Panc1 (cell line): Measurements from ENCODE around the gene SAPCD1. TPM values are rescaled to one million over a fixed set of nuclear protein-coding genes. Genes with fewer than 3 reads are reported as not detected.

Experiments
- ATAC-seq: fragments of 200-7000 bp; cut with Tn5 transposase; 2 replicates; pipeline ENCODE4 v1.9.1; 2020; ENCODE audit warnings: mild to moderate bottlenecking, moderate library complexity
- BruUV-seq: library from RNA; stranded (reverse); fragments of 400-500 nt; replicated peaks from 2 replicates; lab custom pipeline; 2021; lab: Mats Ljungman, UMichigan
- CTCF ChIA-PET: fragments of 300-600 bp; sonication (Branson Sonifier 250); formaldehyde crosslinking; loops from one replicate; lab custom pipeline; 2022; ENCODE audit warnings: antibody characterized with exemption; lab: Charles Lee
- POLR2A ChIA-PET: fragments of 300-600 bp; sonication (Branson Sonifier 250); formaldehyde crosslinking; loops from one replicate; lab custom pipeline; 2022; ENCODE audit warnings: antibody characterized with exemption; lab: Charles Lee
- DNase-seq: peaks from one replicate; pipeline ENCODE4 v3.0.0-alpha.2; 2010; ENCODE audit warnings: low read depth, low spot score
- H3K27ac ChIP-seq: 2 replicates; pipeline ENCODE4 v1.5.1; 2011; ENCODE audit warnings: mild to moderate bottlenecking, low read length, inconsistent platforms
- H3K27me3 ChIP-seq: fragments of 200-500 bp; sonication (Bioruptor generic); 2 replicates; pipeline ENCODE4 v1.6.0; 2014; ENCODE audit warnings: low read length, inconsistent platforms; ENCODE audit not compliant: control insufficient read depth, insufficient read depth
- H3K36me3 ChIP-seq: fragments of 200-500 bp; sonication (Bioruptor generic); 2 replicates; pipeline ENCODE4 v1.5.1; 2014; ENCODE audit warnings: inconsistent platforms, mild to moderate bottlenecking, low read length, moderate library complexity; ENCODE audit not compliant: control insufficient read depth, insufficient read depth
- H3K4me1 ChIP-seq: 2 replicates; pipeline ENCODE4 v1.5.1; 2011; ENCODE audit warnings: inconsistent platforms, mild to moderate bottlenecking, low read length, moderate library complexity; ENCODE audit not compliant: control insufficient read depth, insufficient read depth
- H3K4me3 ChIP-seq, 2 experiments: 2 replicates each; pipeline ENCODE4 v1.5.1; 2011 to 2012; ENCODE audit warnings: low read depth in 2 of 2, low read length in 2 of 2, mild to moderate bottlenecking in 2 of 2, inconsistent platforms in 1 of 2, moderate library complexity in 1 of 2
- H3K9me3 ChIP-seq: fragments of 200-500 bp; sonication (Bioruptor generic); 2 replicates; pipeline ENCODE4 v1.5.1; 2014; ENCODE audit warnings: low read depth, mild to moderate bottlenecking, inconsistent platforms, low read length, moderate library complexity; ENCODE audit not compliant: control insufficient read depth, insufficient read depth
- POLR2AphosphoS5 ChIP-seq: IDR thresholded peaks from 2 replicates; pipeline ENCODE4 v1.6.1; 2012; ENCODE audit warnings: mild to moderate bottlenecking, low read depth, low read length, moderate library complexity
- SIN3A ChIP-seq: IDR thresholded peaks from 2 replicates; pipeline ENCODE4 v1.6.1; 2012; ENCODE audit warnings: low read depth, mild to moderate bottlenecking, low read length, moderate library complexity, borderline replicate concordance; ENCODE audit not compliant: insufficient read depth
- TCF7L2 ChIP-seq: IDR thresholded peaks from 2 replicates; pipeline ENCODE4 v1.6.1; 2011; ENCODE audit warnings: mild to moderate bottlenecking, low read depth, low read length, inconsistent platforms
- in situ Hi-C: cut with HindIII; loops from 2 replicates; pipeline ENCODE4 v1.10.0; 2016; ENCODE audit warnings: low sequenced_read_pairs, low pct_unique_long_range_greater_than_20kb
- intact Hi-C: fragments of 100-400 bp; cut with micrococcal nuclease; formaldehyde crosslinking; loops from one replicate; pipeline ENCODE4 v1.10.0; 2022; ENCODE audit not compliant: unreplicated experiment
- total RNA-seq: library from RNA; stranded (reverse); gene quantifications from one replicate; pipeline ENCODE4 v1.2.1, GENCODE V29; 2021; ENCODE audit not compliant: unreplicated experiment
- TF ChIP-seq, protein P1 (sequence below), 2 experiments: IDR thresholded peaks; 2 replicates each; pipeline ENCODE4 v1.6.1; 2011 to 2012; ENCODE audit warnings: low read depth in 2 of 2, control low read depth in 1 of 2, low read length in 1 of 2, mild to moderate bottlenecking in 1 of 2, moderate library complexity in 1 of 2; ENCODE audit not compliant: insufficient read depth in 1 of 2
- TF ChIP-seq, protein P2 (sequence below): fragments of 450-650 bp; IDR thresholded peaks from 2 replicates; pipeline ENCODE4 v1.5.1; 2017; ENCODE audit warnings: mild to moderate bottlenecking

The SAPCD1 gene
- total RNA-seq, 1 experiment from 2014 or later: 6.3 TPM

DNA sequence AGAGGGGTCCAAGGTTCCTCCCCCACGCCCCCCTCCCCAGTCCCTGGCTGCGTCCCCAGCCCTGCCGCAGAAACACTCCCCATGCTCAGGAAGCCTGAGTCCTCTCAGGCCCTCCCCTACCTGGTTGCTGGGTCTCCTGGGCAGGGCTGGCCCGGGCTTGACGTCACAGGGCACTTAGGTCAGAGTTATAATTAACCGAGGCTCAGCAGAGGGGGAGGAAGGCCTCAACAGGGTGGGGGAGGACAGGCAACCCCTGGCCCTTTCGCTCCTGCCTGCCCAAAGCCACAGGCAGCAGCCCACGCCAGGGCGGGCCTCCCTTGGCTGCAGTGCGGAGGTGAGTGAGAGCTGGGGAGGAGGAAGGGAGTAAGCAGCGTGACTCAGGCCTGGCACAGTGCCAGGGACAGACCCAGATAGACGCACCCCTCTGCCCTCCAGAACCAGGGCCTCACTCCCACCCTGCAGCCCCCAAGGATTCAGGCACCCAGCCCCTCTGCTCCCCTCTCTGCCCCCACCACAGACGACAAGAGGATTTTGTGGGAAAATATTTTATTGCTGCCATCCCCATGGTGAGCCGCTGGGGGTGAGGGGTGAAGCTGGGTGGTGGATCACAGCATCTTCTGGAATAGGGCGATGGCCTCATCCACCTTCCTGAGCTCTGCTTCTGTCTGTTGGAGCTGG lies 14.7 kb downstream of the SAPCD1 start, which contains the start of gene VWA7:
Gene VWA7 (minus strand): TSS at position 340 of the 678 bp plus-strand sequence. CDS start 549 bp downstream, outside the sequence.
- in situ Hi-C loops (no loop called here), intact Hi-C loops (loop anchor here (10.0 kb wide), 1 partner anchor 48 kb away; the partner anchor contains the start of gene HSPA1B)
- TF ChIP-seq POLR2AphosphoS5 (peak; percentile 87), SIN3A (peak; percentile 80; the same call in 1 of the 2 replicates), TCF7L2 (no peak)
- ATAC-seq (peak; percentile 79), DNase-seq (no peak)
- peaks cover 31% of the 10 kb centered on the region for H3K4me1 ChIP-seq
- BruUV-seq: no TSS peak
- H3K27me3 ChIP-seq: no peaks in the 10 kb centered on the region
- H3K36me3 ChIP-seq: no peaks in the 10 kb centered on the region
- H3K4me3 ChIP-seq: peak within 1 kb of the TSS in 1 of 2 experiments; percentile 3; a peak in 1 of 4 replicates
- CTCF ChIA-PET: interaction anchor here (1.3 kb wide), 1 partner anchor 14 kb away, joined by 3 read pairs; no protein-coding TSS in a partner anchor
- POLR2A ChIA-PET: interaction anchor here (0.6 to 1.2 kb wide), 2 partner anchors 14 to 139 kb away, joined by 4 to 11 read pairs; no protein-coding TSS in a partner anchor
- peak within 1 kb of the TSS; percentile 74 for H3K27ac ChIP-seq
- no peaks in the 10 kb centered on the region for H3K9me3 ChIP-seq

DNA sequence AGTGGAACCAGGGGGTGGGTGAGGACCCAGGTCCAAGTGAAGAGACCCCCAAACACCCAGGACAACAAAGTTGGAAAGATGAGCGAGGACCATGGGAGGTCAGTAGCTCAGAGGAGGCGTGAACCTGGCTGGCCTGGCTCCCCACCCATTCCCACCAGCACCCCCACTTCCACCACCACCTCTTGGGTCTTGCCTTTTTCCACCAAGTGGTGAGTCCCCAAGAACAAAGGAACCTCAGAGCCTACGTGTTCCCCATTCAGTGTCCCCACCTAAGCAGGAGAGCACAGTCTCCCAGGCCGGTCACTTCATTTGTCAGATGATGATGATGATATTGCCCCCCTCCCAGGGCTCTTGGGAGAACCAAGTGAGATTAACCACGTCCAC lies 15.2 kb downstream of the SAPCD1 start:
- no peak for ATAC-seq
- no peak overlapping the region for H3K4me3 ChIP-seq
- no peaks in the 10 kb centered on the region for H3K9me3 ChIP-seq
- H3K36me3 ChIP-seq: no peaks in the 10 kb centered on the region
- no TSS peak for BruUV-seq
- CTCF ChIA-PET: interaction anchor here (0.6 to 1.3 kb wide), 2 partner anchors 9 to 14 kb away, joined by 3 to 10 read pairs; no protein-coding TSS in a partner anchor
- H3K27ac ChIP-seq: peak overlapping the region; percentile 74
- intact Hi-C loops (loop anchor here (10.0 kb wide), 1 partner anchor 47 kb away; the partner anchor contains the start of gene HSPA1B), in situ Hi-C loops (no loop called here)
- peaks cover 31% of the 10 kb centered on the region for H3K4me1 ChIP-seq
- POLR2A ChIA-PET: interaction anchor here (1.2 kb wide), 1 partner anchor 13 kb away, joined by 4 read pairs; no protein-coding TSS in a partner anchor
- H3K27me3 ChIP-seq: no peaks in the 10 kb centered on the region
- TF ChIP-seq, protein P1, sequence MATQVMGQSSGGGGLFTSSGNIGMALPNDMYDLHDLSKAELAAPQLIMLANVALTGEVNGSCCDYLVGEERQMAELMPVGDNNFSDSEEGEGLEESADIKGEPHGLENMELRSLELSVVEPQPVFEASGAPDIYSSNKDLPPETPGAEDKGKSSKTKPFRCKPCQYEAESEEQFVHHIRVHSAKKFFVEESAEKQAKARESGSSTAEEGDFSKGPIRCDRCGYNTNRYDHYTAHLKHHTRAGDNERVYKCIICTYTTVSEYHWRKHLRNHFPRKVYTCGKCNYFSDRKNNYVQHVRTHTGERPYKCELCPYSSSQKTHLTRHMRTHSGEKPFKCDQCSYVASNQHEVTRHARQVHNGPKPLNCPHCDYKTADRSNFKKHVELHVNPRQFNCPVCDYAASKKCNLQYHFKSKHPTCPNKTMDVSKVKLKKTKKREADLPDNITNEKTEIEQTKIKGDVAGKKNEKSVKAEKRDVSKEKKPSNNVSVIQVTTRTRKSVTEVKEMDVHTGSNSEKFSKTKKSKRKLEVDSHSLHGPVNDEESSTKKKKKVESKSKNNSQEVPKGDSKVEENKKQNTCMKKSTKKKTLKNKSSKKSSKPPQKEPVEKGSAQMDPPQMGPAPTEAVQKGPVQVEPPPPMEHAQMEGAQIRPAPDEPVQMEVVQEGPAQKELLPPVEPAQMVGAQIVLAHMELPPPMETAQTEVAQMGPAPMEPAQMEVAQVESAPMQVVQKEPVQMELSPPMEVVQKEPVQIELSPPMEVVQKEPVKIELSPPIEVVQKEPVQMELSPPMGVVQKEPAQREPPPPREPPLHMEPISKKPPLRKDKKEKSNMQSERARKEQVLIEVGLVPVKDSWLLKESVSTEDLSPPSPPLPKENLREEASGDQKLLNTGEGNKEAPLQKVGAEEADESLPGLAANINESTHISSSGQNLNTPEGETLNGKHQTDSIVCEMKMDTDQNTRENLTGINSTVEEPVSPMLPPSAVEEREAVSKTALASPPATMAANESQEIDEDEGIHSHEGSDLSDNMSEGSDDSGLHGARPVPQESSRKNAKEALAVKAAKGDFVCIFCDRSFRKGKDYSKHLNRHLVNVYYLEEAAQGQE (IDR thresholded peaks at IDR 0.05; ENCODE audit: insufficient read depth in 1 of 2, low read depth in 2 of 2, low read length in 1 of 2): no peak
- TF ChIP-seq POLR2AphosphoS5: no peak
- TF ChIP-seq SIN3A: no peak
- no peak for TF ChIP-seq TCF7L2
- no peak for DNase-seq

DNA sequence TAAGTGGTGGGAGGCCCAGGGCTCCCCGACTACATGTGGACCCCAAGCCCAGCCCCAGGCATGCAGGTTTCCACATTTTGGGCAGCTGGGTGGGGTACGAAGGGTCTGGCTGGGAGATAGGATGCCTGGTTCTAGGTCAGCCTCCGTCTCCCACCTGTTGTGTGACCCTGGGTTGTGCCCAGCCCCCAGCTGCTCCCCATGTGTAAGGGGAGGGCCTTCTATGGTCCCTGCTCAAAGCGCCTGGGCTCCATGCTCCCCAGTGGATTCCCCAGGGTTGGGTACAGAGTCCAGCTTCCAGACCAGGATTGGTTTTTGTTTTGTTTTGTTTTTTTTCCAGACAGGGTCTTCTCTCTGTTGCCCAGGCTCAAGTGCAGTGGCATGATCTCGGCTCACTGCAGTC lies 15.7 kb downstream of the SAPCD1 start:
- ATAC-seq: no peak
- H3K4me3 ChIP-seq: no peak overlapping the region
- peak overlapping the region; percentile 74 for H3K27ac ChIP-seq
- ChIA-PET CTCF (interaction anchor here (0.6 to 1.3 kb wide), 2 partner anchors 9 to 13 kb away, joined by 3 to 10 read pairs; no protein-coding TSS in a partner anchor), POLR2A (interaction anchor here (0.6 to 1.2 kb wide), 2 partner anchors 13 to 17 kb away, joined by 4 to 6 read pairs; no protein-coding TSS in a partner anchor)
- no peak for DNase-seq
- in situ Hi-C loops (no loop called here), intact Hi-C loops (loop anchor here (10.0 kb wide), 1 partner anchor 47 kb away; the partner anchor contains the start of gene HSPA1B)
- no peak for TF ChIP-seq SIN3A
- TF ChIP-seq TCF7L2: no peak
- TF ChIP-seq, protein P1 (IDR thresholded peaks at IDR 0.05; ENCODE audit: insufficient read depth in 1 of 2, low read depth in 2 of 2, low read length in 1 of 2): no peak
- TF ChIP-seq POLR2AphosphoS5: no peak
- TF ChIP-seq, protein P2, sequence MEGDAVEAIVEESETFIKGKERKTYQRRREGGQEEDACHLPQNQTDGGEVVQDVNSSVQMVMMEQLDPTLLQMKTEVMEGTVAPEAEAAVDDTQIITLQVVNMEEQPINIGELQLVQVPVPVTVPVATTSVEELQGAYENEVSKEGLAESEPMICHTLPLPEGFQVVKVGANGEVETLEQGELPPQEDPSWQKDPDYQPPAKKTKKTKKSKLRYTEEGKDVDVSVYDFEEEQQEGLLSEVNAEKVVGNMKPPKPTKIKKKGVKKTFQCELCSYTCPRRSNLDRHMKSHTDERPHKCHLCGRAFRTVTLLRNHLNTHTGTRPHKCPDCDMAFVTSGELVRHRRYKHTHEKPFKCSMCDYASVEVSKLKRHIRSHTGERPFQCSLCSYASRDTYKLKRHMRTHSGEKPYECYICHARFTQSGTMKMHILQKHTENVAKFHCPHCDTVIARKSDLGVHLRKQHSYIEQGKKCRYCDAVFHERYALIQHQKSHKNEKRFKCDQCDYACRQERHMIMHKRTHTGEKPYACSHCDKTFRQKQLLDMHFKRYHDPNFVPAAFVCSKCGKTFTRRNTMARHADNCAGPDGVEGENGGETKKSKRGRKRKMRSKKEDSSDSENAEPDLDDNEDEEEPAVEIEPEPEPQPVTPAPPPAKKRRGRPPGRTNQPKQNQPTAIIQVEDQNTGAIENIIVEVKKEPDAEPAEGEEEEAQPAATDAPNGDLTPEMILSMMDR: no peak
- BruUV-seq: TSS peak; percentile 59
- peaks cover 31% of the 10 kb centered on the region for H3K4me1 ChIP-seq
- no peaks in the 10 kb centered on the region for H3K36me3 ChIP-seq
- H3K27me3 ChIP-seq: no peaks in the 10 kb centered on the region
- no peaks in the 10 kb centered on the region for H3K9me3 ChIP-seq
